IMR-90 (cell line): ENCODE data around the gene WDFY2. TPM values are rescaled to one million over a fixed set of nuclear protein-coding genes. Genes with fewer than 3 reads are reported as not detected.

Source experiments
- ATAC-seq: fragments of 200-7000 bp; cut with Tn5 transposase; 2 replicates; pipeline ENCODE4 v1.9.1; 2020; ENCODE audit warnings: low read depth, mild to moderate bottlenecking, moderate library complexity
- BruUV-seq: library from RNA; stranded (reverse); fragments of 400-500 nt; replicated peaks from 2 replicates; lab custom pipeline; 2021; lab: Mats Ljungman, UMichigan
- CTCF ChIA-PET: fragments of 300-600 bp; formaldehyde crosslinking; extraction: SDS; loops from one replicate; lab custom pipeline; 2021; ENCODE audit warnings: antibody characterized with exemption; lab: Yijun Ruan, JAX
- POLR2A ChIA-PET: fragments of 300-600 bp; sonication (Branson Sonifier 250); formaldehyde crosslinking; loops from one replicate; lab custom pipeline; 2022; ENCODE audit warnings: antibody characterized with exemption; ENCODE audit not compliant: unreplicated experiment; lab: Charles Lee
- DNase-seq: peaks from one replicate; pipeline ENCODE4 v3.0.0; 2013
- H2AFZ ChIP-seq: replicated peaks from 2 replicates; pipeline ENCODE3; 2013; ENCODE audit warnings: low read length, mild to moderate bottlenecking; ENCODE audit not compliant: poor library complexity
- H2AK5ac ChIP-seq: 2 replicates; pipeline ENCODE4 v1.6.1; 2013; ENCODE audit warnings: low read depth, low read length, inconsistent platforms
- H2AK9ac ChIP-seq: replicated peaks from 2 replicates; pipeline ENCODE3; 2013; ENCODE audit warnings: mild to moderate bottlenecking, low read depth, low read length, moderate library complexity; ENCODE audit not compliant: poor library complexity
- H2BK120ac ChIP-seq: 2 replicates; pipeline ENCODE4 v1.6.1; 2013; ENCODE audit warnings: low read depth, low read length, inconsistent platforms
- H2BK15ac ChIP-seq: 3 replicates; pipeline ENCODE4 v1.6.1; 2013; ENCODE audit warnings: low read depth, low read length, inconsistent platforms
- H2BK20ac ChIP-seq: 2 replicates; pipeline ENCODE4 v1.6.1; 2013; ENCODE audit warnings: low read depth, mild to moderate bottlenecking, inconsistent platforms, low read length, moderate library complexity
- H2BK5ac ChIP-seq: 2 replicates; pipeline ENCODE4 v1.6.1; 2013; ENCODE audit warnings: mild to moderate bottlenecking, low read depth, low read length, inconsistent platforms; ENCODE audit not compliant: poor library complexity, severe bottlenecking
- H3K14ac ChIP-seq: replicated peaks from 2 replicates; pipeline ENCODE4 v1.6.1; 2013; ENCODE audit warnings: low read depth, low read length, inconsistent platforms
- H3K18ac ChIP-seq: 2 replicates; pipeline ENCODE4 v1.6.1; 2013; ENCODE audit warnings: low read depth, low read length, control low read depth
- H3K23ac ChIP-seq: 2 replicates; pipeline ENCODE4 v1.6.1; 2013; ENCODE audit warnings: low read depth, low read length, inconsistent platforms
- H3K27ac ChIP-seq: 2 replicates; pipeline ENCODE4 v1.5.1; 2013; ENCODE audit warnings: mild to moderate bottlenecking, control low read depth, low read length; ENCODE audit not compliant: insufficient read depth
- H3K27me3 ChIP-seq: 2 replicates; pipeline ENCODE4 v1.6.1; 2013; ENCODE audit warnings: low read length; ENCODE audit not compliant: control insufficient read depth, insufficient read depth
- H3K36me3 ChIP-seq: 2 replicates; pipeline ENCODE4 v1.6.1; 2013; ENCODE audit warnings: low read length, mixed read lengths; ENCODE audit not compliant: control insufficient read depth, insufficient read depth
- H3K4ac ChIP-seq: 2 replicates; pipeline ENCODE4 v1.6.1; 2013; ENCODE audit warnings: low read depth, low read length, inconsistent platforms
- H3K4me1 ChIP-seq: 2 replicates; pipeline ENCODE4 v1.6.1; 2013; ENCODE audit warnings: low read length, mixed read lengths; ENCODE audit not compliant: control insufficient read depth, insufficient read depth
- H3K4me2 ChIP-seq: 2 replicates; pipeline ENCODE4 v1.6.1; 2013; ENCODE audit warnings: low read depth, mild to moderate bottlenecking, control low read depth, low read length, moderate library complexity
- H3K4me3 ChIP-seq: 2 replicates; pipeline ENCODE4 v1.5.1; 2013; ENCODE audit warnings: low read depth, mild to moderate bottlenecking, control low read depth, low read length, moderate library complexity; ENCODE audit not compliant: insufficient read depth
- H3K56ac ChIP-seq: 2 replicates; pipeline ENCODE4 v1.6.1; 2013; ENCODE audit warnings: low read length, inconsistent platforms; ENCODE audit not compliant: insufficient read depth; ENCODE audit errors: extremely low read depth
- H3K79me1 ChIP-seq, 2 experiments: 2 replicates each; pipeline ENCODE4 v1.6.1; 2013; ENCODE audit warnings: low read length in 2 of 2, inconsistent platforms in 1 of 2, low read depth in 1 of 2
- H3K9ac ChIP-seq: 2 replicates; pipeline ENCODE4 v1.6.1; 2013; ENCODE audit warnings: low read depth, low read length, control low read depth
- H3K9me1 ChIP-seq: 2 replicates; pipeline ENCODE4 v1.6.1; 2013; ENCODE audit warnings: low read length, inconsistent platforms; ENCODE audit not compliant: insufficient read depth
- H3K9me3 ChIP-seq: 2 replicates; pipeline ENCODE4 v1.6.1; 2013; ENCODE audit warnings: low read length; ENCODE audit not compliant: control insufficient read depth, insufficient read depth
- H4K20me1 ChIP-seq: 2 replicates; pipeline ENCODE4 v1.6.1; 2013; ENCODE audit warnings: low read length, inconsistent platforms; ENCODE audit not compliant: insufficient read depth
- H4K5ac ChIP-seq: 2 replicates; pipeline ENCODE4 v1.6.1; 2013; ENCODE audit warnings: mild to moderate bottlenecking, low read depth, low read length, control low read depth
- H4K8ac ChIP-seq, 2 experiments: 2 replicates each; pipeline ENCODE4 v1.6.1; 2013; ENCODE audit warnings: low read depth in 2 of 2, low read length in 2 of 2, control low read depth in 1 of 2, inconsistent platforms in 1 of 2
- H4K91ac ChIP-seq: 2 replicates; pipeline ENCODE4 v1.6.1; 2013; ENCODE audit warnings: low read depth, low read length, inconsistent platforms; ENCODE audit not compliant: insufficient read depth
- BHLHE40 ChIP-seq: fragments of 150-350 bp; IDR thresholded peaks from 2 replicates; pipeline ENCODE4 v1.6.1; 2016; ENCODE audit warnings: mild to moderate bottlenecking, low read depth, low read length
- CEBPB ChIP-seq: IDR thresholded peaks from 2 replicates; pipeline ENCODE4 v1.6.1; 2012; ENCODE audit warnings: low read depth, low read length, improper control_type of control experiment
- CHD1 ChIP-seq: IDR thresholded peaks from 2 replicates; pipeline ENCODE4 v1.6.1; 2012; ENCODE audit warnings: low read depth, low read length, improper control_type of control experiment
- FOS ChIP-seq: fragments of 150-350 bp; IDR thresholded peaks from 2 replicates; pipeline ENCODE4 v1.6.1; 2016; ENCODE audit warnings: low read depth, low read length
- MAFK ChIP-seq: IDR thresholded peaks from 2 replicates; pipeline ENCODE4 v1.6.1; 2012; ENCODE audit warnings: low read depth, low read length, improper control_type of control experiment
- MAZ ChIP-seq: IDR thresholded peaks from 2 replicates; pipeline ENCODE4 v1.6.1; 2012; ENCODE audit warnings: low read depth, mild to moderate bottlenecking, low read length, improper control_type of control experiment, moderate library complexity, borderline replicate concordance
- MXI1 ChIP-seq: IDR thresholded peaks from 2 replicates; pipeline ENCODE4 v1.6.1; 2012; ENCODE audit warnings: low read depth, mild to moderate bottlenecking, low read length, moderate library complexity, borderline replicate concordance
- POLR2A ChIP-seq: IDR thresholded peaks from 2 replicates; pipeline ENCODE4 v1.6.1; 2012; ENCODE audit warnings: mild to moderate bottlenecking, low read depth, low read length
- RAD21 ChIP-seq: IDR thresholded peaks from 2 replicates; pipeline ENCODE4 v1.6.1; 2012; ENCODE audit warnings: low read length, improper control_type of control experiment
- RCOR1 ChIP-seq: IDR thresholded peaks from 2 replicates; pipeline ENCODE4 v1.6.1; 2012; ENCODE audit warnings: mild to moderate bottlenecking, low read length, improper control_type of control experiment; ENCODE audit not compliant: insufficient replicate concordance
- RFX5 ChIP-seq: IDR thresholded peaks from 2 replicates; pipeline ENCODE4 v1.8.0; 2012; ENCODE audit warnings: low read depth, mild to moderate bottlenecking, low read length, moderate library complexity
- SMC3 ChIP-seq: fragments of 150-350 bp; IDR thresholded peaks from 2 replicates; pipeline ENCODE4 v1.6.1; 2016; ENCODE audit warnings: low read depth, mild to moderate bottlenecking, antibody characterized with exemption, low read length, moderate library complexity
- WGBS, 2 experiments: methylation state at CpG; one replicate each; pipeline versions ENCODE4 v1.1.5 to v1.1.7; 2013; ENCODE audit warnings: missing lambda C conversion rate in 2 of 2; ENCODE audit not compliant: insufficient read length in 1 of 2; ENCODE audit errors: extremely low coverage in 2 of 2; 5-methylcytosine and 5-hydroxymethylcytosine counted together
- dilution Hi-C: fragments of 300-500 bp; cut with HindIII; formaldehyde crosslinking; loops from one replicate; pipeline ENCODE4 v1.14.3; 2018; ENCODE audit warnings: low sequenced_read_pairs; ENCODE audit not compliant: unreplicated experiment
- in situ Hi-C: fragments of 300-500 bp; cut with MboI; formaldehyde crosslinking; loops from 3 replicates; pipeline ENCODE4 v1.14.3; 2019; ENCODE audit warnings: low sequenced_read_pairs, inconsistent platforms, mixed read lengths
- intact Hi-C: fragments of 100-400 bp; cut with micrococcal nuclease; formaldehyde crosslinking; loops from 2 replicates; pipeline ENCODE4 v1.10.0; 2022
- polyA plus RNA-seq, 3 experiments: library from polyadenylated mRNA; depleted of rRNA; stranded (reverse); fragments of >200 nt; gene quantifications; 2 replicates each; pipeline ENCODE4 v1.2.3, GENCODE V29; 2012; ENCODE audit warnings: low replicate concordance in 1 of 3
- total RNA-seq: library from RNA; depleted of rRNA; stranded (reverse); fragments of >200 nt; gene quantifications from 2 replicates; pipeline ENCODE4 v1.2.3, GENCODE V29; 2012
- TF ChIP-seq, protein P1 (sequence below): fragments of 150-350 bp; IDR thresholded peaks from 2 replicates; pipeline ENCODE4 v1.6.1; 2017; ENCODE audit warnings: mild to moderate bottlenecking, antibody characterized with exemption, low read length, low read depth
- TF ChIP-seq, protein P2 (sequence below): conservative IDR thresholded peaks from 2 replicates; pipeline ENCODE4 v1.5.1; 2012; ENCODE audit warnings: mild to moderate bottlenecking, low read depth, low read length, improper control_type of control experiment

Gene WDFY2
- total and polyA plus RNA-seq, 2 of the 4 experiments (the other 2 are of a cell fraction), result 4.3 to 5.4 TPM

DNA sequence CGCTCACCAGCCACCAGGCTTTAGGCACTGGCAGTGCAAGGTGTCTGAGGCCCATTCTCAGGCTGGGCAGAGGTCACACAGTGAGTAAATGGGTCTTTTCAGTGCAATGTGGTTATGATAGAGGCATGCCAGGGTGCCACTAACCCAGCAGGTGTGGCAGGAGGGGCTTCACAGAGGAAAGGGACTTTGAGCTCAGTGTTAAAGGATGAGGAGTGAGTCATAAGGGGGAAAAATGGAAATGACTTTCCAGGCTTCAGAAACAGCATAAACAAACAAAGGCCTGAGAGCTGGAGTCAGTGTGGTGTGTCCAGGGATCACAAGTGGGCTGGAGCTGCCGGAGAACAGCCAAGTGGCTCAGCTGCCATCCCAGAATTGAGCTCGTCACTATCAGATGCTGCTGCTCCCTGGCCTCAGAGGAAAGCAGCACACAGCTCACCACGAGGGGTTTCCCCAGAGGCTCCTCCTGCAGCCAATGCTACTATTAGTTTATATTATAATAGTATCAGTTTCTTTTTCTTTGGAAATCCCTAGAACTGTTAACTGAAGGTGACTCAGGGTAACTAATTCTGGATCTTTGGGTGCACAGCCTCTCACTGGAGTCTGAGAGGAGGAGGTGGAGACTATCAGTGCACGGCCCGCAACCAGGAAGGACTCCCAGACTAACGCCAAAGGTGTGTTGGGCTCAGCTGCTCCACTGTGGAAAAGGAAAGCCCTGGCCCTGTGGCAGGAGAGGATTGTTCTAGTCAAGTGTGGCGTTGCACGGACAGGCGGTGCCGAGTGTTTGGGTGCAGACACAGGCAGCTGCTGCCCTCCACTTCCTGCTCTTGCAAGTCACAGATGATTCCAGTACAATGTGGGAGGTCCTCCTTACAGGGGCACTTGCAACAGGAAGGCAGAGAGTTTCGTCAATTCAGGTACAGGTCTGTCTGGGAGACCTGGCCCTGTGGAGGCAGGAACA, 180.2 kb downstream of the WDFY2 start:
- intact Hi-C loops (loop anchor here (10.0 kb wide), 1 partner anchor 310 kb away; the partner anchor contains the start of gene INTS6), dilution Hi-C loops (no loop called here), in situ Hi-C loops (no loop called here)
- peaks cover 8 to 40% of the 10 kb centered on the region in 2 experiments; a peak in 3 of 4 replicates for H3K79me1 ChIP-seq
- peak overlapping the region; percentile 76 for H2AK5ac ChIP-seq
- H4K8ac ChIP-seq, result peak overlapping the region in 1 of 2 experiments; percentile 35; a peak in 2 of 4 replicates
- peaks cover 18% of the 10 kb centered on the region for H4K20me1 ChIP-seq
- H3K4ac ChIP-seq, result peak overlapping the region; percentile 64
- peak overlapping the region; percentile 6; the same call in 1 of the 2 replicates for H4K91ac ChIP-seq
- peak overlapping the region; percentile 38; the same call in 1 of the 3 replicates for H2BK15ac ChIP-seq
- H2AK9ac ChIP-seq, result peak overlapping the region; percentile 66
- DNase-seq (peak; percentile 97), ATAC-seq (peak; percentile 92)
- no peak overlapping the region for H4K5ac ChIP-seq
- peaks cover 2% of the 10 kb centered on the region for H3K36me3 ChIP-seq
- peaks cover 21% of the 10 kb centered on the region for H3K4me1 ChIP-seq
- peak overlapping the region; percentile 1; the same call in 1 of the 2 replicates for H2BK120ac ChIP-seq
- peak overlapping the region; percentile 84 for H3K4me2 ChIP-seq
- 46% methylated on average over 5 of the region's 12 CpGs; no CpG with 5 or more reads in 1 of the 2 experiments for WGBS, 2 experiments
- CTCF ChIA-PET, result interaction anchor here (0.7 to 1.0 kb wide), 4 partner anchors 16 to 329 kb away, joined by 3 to 6 read pairs (median 3); no protein-coding TSS in a partner anchor
- H3K9me3 ChIP-seq, result no peaks in the 10 kb centered on the region
- peak overlapping the region; percentile 71 for H3K14ac ChIP-seq
- peak overlapping the region; percentile 52 for H2BK5ac ChIP-seq
- peaks cover 26% of the 10 kb centered on the region for H3K9me1 ChIP-seq
- no peaks in the 10 kb centered on the region for H3K27me3 ChIP-seq
- H2BK20ac ChIP-seq, result no peak overlapping the region
- peak overlapping the region; percentile 49 for H3K27ac ChIP-seq
- BruUV-seq, result no TSS peak
- peak overlapping the region; percentile 9; the same call in 1 of the 2 replicates for H3K4me3 ChIP-seq
- H3K9ac ChIP-seq, result peak overlapping the region; percentile 6; the same call in 1 of the 2 replicates
- H3K56ac ChIP-seq, result no peak overlapping the region
- H3K18ac ChIP-seq, result peak overlapping the region; percentile 13; the same call in 1 of the 2 replicates
- H2AFZ ChIP-seq, result peak overlapping the region; percentile 35
- H3K23ac ChIP-seq, result peak overlapping the region; percentile 86
- POLR2A ChIA-PET, result interaction anchor here (0.6 kb wide), 2 partner anchors 478 to 520 kb away, joined by 3 read pairs; no protein-coding TSS in a partner anchor
- TF ChIP-seq CHD1, result no peak
- TF ChIP-seq POLR2A, result no peak
- TF ChIP-seq FOS, result peak; percentile 83
- peak; percentile 53; the same call in 1 of the 2 replicates for TF ChIP-seq MXI1
- TF ChIP-seq RFX5, result no peak
- no peak for TF ChIP-seq CEBPB
- TF ChIP-seq SMC3, result 0 out of 2 replicates have a peak, but pooled peaks have one; percentile 12
- TF ChIP-seq, protein P1, sequence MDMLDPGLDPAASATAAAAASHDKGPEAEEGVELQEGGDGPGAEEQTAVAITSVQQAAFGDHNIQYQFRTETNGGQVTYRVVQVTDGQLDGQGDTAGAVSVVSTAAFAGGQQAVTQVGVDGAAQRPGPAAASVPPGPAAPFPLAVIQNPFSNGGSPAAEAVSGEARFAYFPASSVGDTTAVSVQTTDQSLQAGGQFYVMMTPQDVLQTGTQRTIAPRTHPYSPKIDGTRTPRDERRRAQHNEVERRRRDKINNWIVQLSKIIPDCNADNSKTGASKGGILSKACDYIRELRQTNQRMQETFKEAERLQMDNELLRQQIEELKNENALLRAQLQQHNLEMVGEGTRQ, result no peak
- peak; percentile 85 for TF ChIP-seq RCOR1
- TF ChIP-seq MAZ, result peak; percentile 51; the same call in 1 of the 2 replicates
- TF ChIP-seq, protein P2, sequence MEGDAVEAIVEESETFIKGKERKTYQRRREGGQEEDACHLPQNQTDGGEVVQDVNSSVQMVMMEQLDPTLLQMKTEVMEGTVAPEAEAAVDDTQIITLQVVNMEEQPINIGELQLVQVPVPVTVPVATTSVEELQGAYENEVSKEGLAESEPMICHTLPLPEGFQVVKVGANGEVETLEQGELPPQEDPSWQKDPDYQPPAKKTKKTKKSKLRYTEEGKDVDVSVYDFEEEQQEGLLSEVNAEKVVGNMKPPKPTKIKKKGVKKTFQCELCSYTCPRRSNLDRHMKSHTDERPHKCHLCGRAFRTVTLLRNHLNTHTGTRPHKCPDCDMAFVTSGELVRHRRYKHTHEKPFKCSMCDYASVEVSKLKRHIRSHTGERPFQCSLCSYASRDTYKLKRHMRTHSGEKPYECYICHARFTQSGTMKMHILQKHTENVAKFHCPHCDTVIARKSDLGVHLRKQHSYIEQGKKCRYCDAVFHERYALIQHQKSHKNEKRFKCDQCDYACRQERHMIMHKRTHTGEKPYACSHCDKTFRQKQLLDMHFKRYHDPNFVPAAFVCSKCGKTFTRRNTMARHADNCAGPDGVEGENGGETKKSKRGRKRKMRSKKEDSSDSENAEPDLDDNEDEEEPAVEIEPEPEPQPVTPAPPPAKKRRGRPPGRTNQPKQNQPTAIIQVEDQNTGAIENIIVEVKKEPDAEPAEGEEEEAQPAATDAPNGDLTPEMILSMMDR, result 0 out of 2 replicates have a peak, but pooled peaks have one; percentile 15
- TF ChIP-seq BHLHE40, result no peak
- TF ChIP-seq RAD21, result peak; percentile 44; the same call in 1 of the 2 replicates
- no peak for TF ChIP-seq MAFK
